Astrocyte (in vitro differentiated cells and primary cell): ENCODE data around the gene CFAP74. TPM values are rescaled to one million over a fixed set of nuclear protein-coding genes. Genes with fewer than 3 reads are reported as not detected.

Source experiments
- DNase-seq: peaks from one replicate; pipeline ENCODE4 v3.0.0-alpha.2; 2010; ENCODE audit warnings: low read depth
- FAIRE-seq: peaks from 2 replicates; lab custom pipeline; 2011; peaks lifted over from hg19 to GRCh38; lab: Jason Lieb, UNC
- H2AFZ ChIP-seq: 2 replicates; pipeline ENCODE4 v1.6.0; 2012; ENCODE audit warnings: low read depth, low read length, inconsistent platforms
- H3K27ac ChIP-seq: 2 replicates; pipeline ENCODE4 v1.5.1; 2011; ENCODE audit warnings: low read depth, low read length, inconsistent platforms
- H3K27me3 ChIP-seq: 2 replicates; pipeline ENCODE4 v1.6.0; 2011; ENCODE audit warnings: low read length, inconsistent platforms; ENCODE audit not compliant: insufficient read depth
- H3K36me3 ChIP-seq: 2 replicates; pipeline ENCODE4 v1.5.1; 2011; ENCODE audit warnings: low read length, inconsistent platforms; ENCODE audit not compliant: insufficient read depth
- H3K4me1 ChIP-seq: 2 replicates; pipeline ENCODE4 v1.5.1; 2011; ENCODE audit warnings: low read length, inconsistent platforms; ENCODE audit not compliant: insufficient read depth
- H3K4me2 ChIP-seq: 2 replicates; pipeline ENCODE4 v1.6.0; 2012; ENCODE audit warnings: low read length, inconsistent platforms
- H3K4me3 ChIP-seq: 2 replicates; pipeline ENCODE4 v1.5.1; 2011; ENCODE audit warnings: low read depth, mild to moderate bottlenecking, low read length, inconsistent platforms; ENCODE audit not compliant: insufficient read depth
- H3K79me2 ChIP-seq: 2 replicates; pipeline ENCODE4 v1.6.0; 2012; ENCODE audit warnings: mild to moderate bottlenecking, low read length, inconsistent platforms; ENCODE audit not compliant: insufficient read depth
- H3K9ac ChIP-seq: 2 replicates; pipeline ENCODE4 v1.6.0; 2012; ENCODE audit warnings: mild to moderate bottlenecking, low read length, inconsistent platforms
- H3K9me3 ChIP-seq: 2 replicates; pipeline ENCODE4 v1.5.1; 2012; ENCODE audit warnings: low read depth, mild to moderate bottlenecking, low read length, inconsistent platforms; ENCODE audit not compliant: insufficient read depth
- H4K20me1 ChIP-seq: 2 replicates; pipeline ENCODE4 v1.6.0; 2012; ENCODE audit warnings: low read length, inconsistent platforms; ENCODE audit not compliant: insufficient read depth
- H3K27ac Mint-ChIP-seq: one replicate; pipeline ENCODE4 v1.8.0; 2021; ENCODE audit warnings: mild to moderate bottlenecking, mixed read lengths; ENCODE audit not compliant: unreplicated experiment
- H3K27me3 Mint-ChIP-seq: one replicate; pipeline ENCODE4 v1.8.0; 2021; ENCODE audit warnings: low read depth, mixed read lengths; ENCODE audit not compliant: unreplicated experiment
- H3K36me3 Mint-ChIP-seq: one replicate; pipeline ENCODE4 v1.8.0; 2021; ENCODE audit warnings: low read depth, mixed read lengths; ENCODE audit not compliant: unreplicated experiment
- H3K4me1 Mint-ChIP-seq: one replicate; pipeline ENCODE4 v1.8.0; 2021; ENCODE audit warnings: low read depth, mixed read lengths; ENCODE audit not compliant: unreplicated experiment
- H3K4me3 Mint-ChIP-seq: one replicate; pipeline ENCODE4 v1.8.0; 2021; ENCODE audit warnings: mild to moderate bottlenecking, moderate library complexity, mixed read lengths; ENCODE audit not compliant: unreplicated experiment
- H3K9me3 Mint-ChIP-seq: one replicate; pipeline ENCODE4 v1.8.0; 2021; ENCODE audit warnings: mild to moderate bottlenecking, mixed read lengths; ENCODE audit not compliant: unreplicated experiment
- CTCF ChIP-seq: IDR thresholded peaks from 2 replicates; pipeline ENCODE4 v1.5.1; 2011; ENCODE audit warnings: low read depth, mild to moderate bottlenecking, inconsistent platforms, low read length, moderate library complexity; ENCODE audit not compliant: insufficient read depth
- EZH2 ChIP-seq: IDR thresholded peaks from 2 replicates; pipeline ENCODE4 v1.6.1; 2012; ENCODE audit warnings: mild to moderate bottlenecking, low read length, inconsistent platforms; ENCODE audit not compliant: insufficient read depth
- total RNA-seq: library from RNA; stranded (reverse); gene quantifications from 2 replicates; pipeline ENCODE4 v1.2.1, GENCODE V29; 2021

CFAP74 gene
- total RNA-seq, 1 donor from 2014 or later, result not detected

- Histone ChIP-seq H3K36me3 (no peaks in the 10 kb centered on the region), H2AFZ (no peak within 1 kb of the TSS), H3K4me1 (peaks cover 6% of the 10 kb centered on the region), H3K4me2 (no peak within 1 kb of the TSS), H3K9me3 (no peaks in the 10 kb centered on the region), H4K20me1 (no peaks in the 10 kb centered on the region), H3K9ac (no peak within 1 kb of the TSS), H3K27me3 (no peaks in the 10 kb centered on the region), H3K4me3 (no peak within 1 kb of the TSS), H3K27ac (no peak within 1 kb of the TSS), H3K79me2 (no peaks in the 10 kb centered on the region)
- no peak for TF ChIP-seq CTCF
- no peak for TF ChIP-seq EZH2
- peaks cover 31% of the 10 kb centered on the region for H3K27me3 Mint-ChIP-seq
- DNase-seq, result no peak
- H3K36me3 Mint-ChIP-seq, result no peaks in the 10 kb centered on the region
- no peak within 1 kb of the TSS for H3K27ac Mint-ChIP-seq
- no peaks in the 10 kb centered on the region for H3K4me1 Mint-ChIP-seq
- no peak for FAIRE-seq
- H3K9me3 Mint-ChIP-seq, result no peaks in the 10 kb centered on the region
- H3K4me3 Mint-ChIP-seq, result no peak within 1 kb of the TSS
Observed at GRCh38 chr1:1914971-1915692, 88.5 kb downstream of the CFAP74 start, which contains the start of gene CALML6. Gene CALML6 (plus strand): TSS chr1:1915260. CDS start chr1:1915281, 21 bp downstream.

- Histone ChIP-seq H3K27ac (no peak overlapping the region), H3K79me2 (no peaks in the 10 kb centered on the region), H3K4me2 (no peak overlapping the region), H3K27me3 (no peaks in the 10 kb centered on the region), H3K4me3 (no peak overlapping the region), H3K4me1 (peaks cover 12% of the 10 kb centered on the region), H3K9ac (no peak overlapping the region), H2AFZ (no peak overlapping the region), H3K9me3 (no peaks in the 10 kb centered on the region), H4K20me1 (no peaks in the 10 kb centered on the region), H3K36me3 (no peaks in the 10 kb centered on the region)
- TF ChIP-seq EZH2 (no peak), CTCF (no peak)
- Mint-ChIP-seq H3K36me3 (no peaks in the 10 kb centered on the region), H3K27ac (no peak overlapping the region), H3K27me3 (peaks cover 31% of the 10 kb centered on the region), H3K9me3 (no peaks in the 10 kb centered on the region), H3K4me3 (no peak overlapping the region), H3K4me1 (peaks cover 2% of the 10 kb centered on the region)
- no peak for FAIRE-seq
- no peak for DNase-seq
Observed at GRCh38 chr1:1914101-1914970, 89.2 kb downstream of the CFAP74 start.
